RWPE1 (cell line): ENCODE data around the gene RRP15.

ENCODE experiments used
- CTCF ChIA-PET: fragments of 350-600 bp; sonication (Branson Sonifier 250); formaldehyde crosslinking; extraction: SDS; loops from one replicate; lab custom pipeline; 2021; lab: Yijun Ruan, JAX
- POLR2A ChIA-PET: fragments of 400-600 bp; formaldehyde crosslinking; extraction: SDS; loops from one replicate; lab custom pipeline; 2020; ENCODE audit warnings: antibody characterized with exemption; ENCODE audit not compliant: low non-redundant PET; lab: Yijun Ruan, JAX
- DNase-seq: peaks from one replicate; pipeline ENCODE4 v3.0.0; 2012; ENCODE audit warnings: low spot score
- H3K27ac ChIP-seq: fragments of 450-650 bp; 2 replicates; pipeline ENCODE4 v1.5.1; 2017
- CTCF ChIP-seq: fragments of 450-650 bp; conservative IDR thresholded peaks from 2 replicates; pipeline ENCODE4 v1.5.1; 2017; ENCODE audit warnings: low read depth, mild to moderate bottlenecking

The RRP15 gene

GRCh38 chr1:218346391-218347204, 61.5 kb downstream of the RRP15 start:
- CTCF ChIA-PET = interaction anchor here (0.6 to 0.7 kb wide), 3 partner anchors 17 to 1036 kb away, joined by 3 to 4 read pairs (median 3); no protein-coding TSS in a partner anchor
- TF ChIP-seq CTCF = no peak
- DNase-seq = peak; percentile 15
- POLR2A ChIA-PET = no interaction called here
- peak overlapping the region; percentile 83 for H3K27ac ChIP-seq

- peak overlapping the region; percentile 83 for H3K27ac ChIP-seq
- CTCF ChIA-PET = interaction anchor here (0.6 kb wide), 1 partner anchor 1035 kb away, joined by 3 read pairs; no protein-coding TSS in a partner anchor
Measured at GRCh38 chr1:218347336-218347722, 62.2 kb downstream of the RRP15 start.

GRCh38 chr1:218347723-218348627, 62.9 kb downstream of the RRP15 start:
- CTCF ChIA-PET = interaction anchor here (1.1 to 1.2 kb wide), 2 partner anchors 9 to 21 kb away, joined by 3 read pairs; no protein-coding TSS in a partner anchor
- DNase-seq = peak; percentile 18
- POLR2A ChIA-PET = no interaction called here

More at GRCh38 chr1:218347336-218347722, 62.2 kb downstream of the RRP15 start:
- TF ChIP-seq CTCF = no peak; the same call in 1 of the 2 replicates
- peak; percentile 11 for DNase-seq
- POLR2A ChIA-PET = no interaction called here

GRCh38 chr1:218348628-218349071, 63.6 kb downstream of the RRP15 start:
- ChIA-PET CTCF (interaction anchor here (1.1 to 1.2 kb wide), 2 partner anchors 9 to 20 kb away, joined by 3 read pairs; no protein-coding TSS in a partner anchor), POLR2A (no interaction called here)
- no peak for TF ChIP-seq CTCF
- no peak overlapping the region for H3K27ac ChIP-seq
- no peak for DNase-seq

More at GRCh38 chr1:218347723-218348627, 62.9 kb downstream of the RRP15 start:
- peak overlapping the region; percentile 83 for H3K27ac ChIP-seq
- no peak for TF ChIP-seq CTCF

- H3K27ac ChIP-seq = no peak overlapping the region
- no peak for TF ChIP-seq CTCF
- ChIA-PET CTCF (interaction anchor here (1.2 kb wide), 1 partner anchor 10 kb away, joined by 3 read pairs; no protein-coding TSS in a partner anchor), POLR2A (no interaction called here)
- no peak for DNase-seq
Measured at GRCh38 chr1:218349348-218350034, 64.4 kb downstream of the RRP15 start.
